Glutamatergic neuron (in vitro differentiated cells): ENCODE measurements around the gene ERCC2. TPM values are rescaled to one million over a fixed set of nuclear protein-coding genes. Genes with fewer than 3 reads are reported as not detected.

Experiments used
- DNase-seq: peaks from one replicate; pipeline ENCODE4 v3.0.0; 2022
- H3K27ac Mint-ChIP-seq: one replicate; pipeline ENCODE4 v1.8.0; 2020; ENCODE audit warnings: mild to moderate bottlenecking, mixed read lengths, inconsistent platforms; ENCODE audit not compliant: unreplicated experiment
- H3K27me3 Mint-ChIP-seq: one replicate; pipeline ENCODE4 v1.8.0; 2020; ENCODE audit warnings: mild to moderate bottlenecking, moderate library complexity, mixed read lengths, inconsistent platforms; ENCODE audit not compliant: unreplicated experiment
- H3K36me3 Mint-ChIP-seq: one replicate; pipeline ENCODE4 v1.8.0; 2020; ENCODE audit warnings: mild to moderate bottlenecking, mixed read lengths, inconsistent platforms; ENCODE audit not compliant: unreplicated experiment
- H3K4me1 Mint-ChIP-seq: one replicate; pipeline ENCODE4 v1.8.0; 2020; ENCODE audit warnings: mild to moderate bottlenecking, low read depth, mixed read lengths, inconsistent platforms; ENCODE audit not compliant: unreplicated experiment
- H3K4me3 Mint-ChIP-seq: one replicate; pipeline ENCODE4 v1.8.0; 2020; ENCODE audit warnings: mild to moderate bottlenecking, mixed read lengths, inconsistent platforms; ENCODE audit not compliant: unreplicated experiment
- H3K9me3 Mint-ChIP-seq: one replicate; pipeline ENCODE4 v1.8.0; 2020; ENCODE audit warnings: mild to moderate bottlenecking, moderate library complexity, mixed read lengths, inconsistent platforms; ENCODE audit not compliant: unreplicated experiment
- total RNA-seq: library from RNA; stranded (reverse); fragmentation: NEBNext Ultra II Directional; extraction: Animal tissue kit (Norgen Biotek cat#: 25700); gene quantifications from one replicate; pipeline ENCODE4 v1.2.1, GENCODE V29; 2021; ENCODE audit not compliant: unreplicated experiment
- TF ChIP-seq, protein P1 (sequence below): fragments of 200-600 bp; sonication (generic); IDR thresholded peaks from one replicate; pipeline ENCODE4 v1.5.0; 2021; ENCODE audit not compliant: partially characterized antibody, unreplicated experiment

ERCC2 gene
- total RNA-seq, 1 donor from 2014 or later = 52.9 TPM

GRCh38 chr19:45355402-45355801 lies 15.0 kb downstream of the ERCC2 start:
- TF ChIP-seq, protein P1, sequence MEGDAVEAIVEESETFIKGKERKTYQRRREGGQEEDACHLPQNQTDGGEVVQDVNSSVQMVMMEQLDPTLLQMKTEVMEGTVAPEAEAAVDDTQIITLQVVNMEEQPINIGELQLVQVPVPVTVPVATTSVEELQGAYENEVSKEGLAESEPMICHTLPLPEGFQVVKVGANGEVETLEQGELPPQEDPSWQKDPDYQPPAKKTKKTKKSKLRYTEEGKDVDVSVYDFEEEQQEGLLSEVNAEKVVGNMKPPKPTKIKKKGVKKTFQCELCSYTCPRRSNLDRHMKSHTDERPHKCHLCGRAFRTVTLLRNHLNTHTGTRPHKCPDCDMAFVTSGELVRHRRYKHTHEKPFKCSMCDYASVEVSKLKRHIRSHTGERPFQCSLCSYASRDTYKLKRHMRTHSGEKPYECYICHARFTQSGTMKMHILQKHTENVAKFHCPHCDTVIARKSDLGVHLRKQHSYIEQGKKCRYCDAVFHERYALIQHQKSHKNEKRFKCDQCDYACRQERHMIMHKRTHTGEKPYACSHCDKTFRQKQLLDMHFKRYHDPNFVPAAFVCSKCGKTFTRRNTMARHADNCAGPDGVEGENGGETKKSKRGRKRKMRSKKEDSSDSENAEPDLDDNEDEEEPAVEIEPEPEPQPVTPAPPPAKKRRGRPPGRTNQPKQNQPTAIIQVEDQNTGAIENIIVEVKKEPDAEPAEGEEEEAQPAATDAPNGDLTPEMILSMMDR = no peak
- Mint-ChIP-seq H3K27me3 (peaks cover 3% of the 10 kb centered on the region), H3K27ac (no peak overlapping the region), H3K4me1 (no peaks in the 10 kb centered on the region), H3K4me3 (no peak overlapping the region), H3K9me3 (peaks cover 4% of the 10 kb centered on the region), H3K36me3 (peaks cover 5% of the 10 kb centered on the region)
- DNase-seq = no peak

GRCh38 chr19:45354241-45354842 lies 16.0 kb downstream of the ERCC2 start:
- peaks cover 4% of the 10 kb centered on the region for H3K9me3 Mint-ChIP-seq
- no peaks in the 10 kb centered on the region for H3K4me1 Mint-ChIP-seq
- TF ChIP-seq, protein P1 = no peak
- H3K4me3 Mint-ChIP-seq = no peak overlapping the region
- peaks cover 5% of the 10 kb centered on the region for H3K36me3 Mint-ChIP-seq
- DNase-seq = no peak
- H3K27ac Mint-ChIP-seq = no peak overlapping the region
- peaks cover 3% of the 10 kb centered on the region for H3K27me3 Mint-ChIP-seq

GRCh38 chr19:45352914-45353796 lies 17.2 kb downstream of the ERCC2 start:
- Mint-ChIP-seq H3K4me1 (no peaks in the 10 kb centered on the region), H3K27ac (no peak overlapping the region), H3K27me3 (peaks cover 6% of the 10 kb centered on the region), H3K4me3 (no peak overlapping the region), H3K36me3 (peaks cover 5% of the 10 kb centered on the region), H3K9me3 (peaks cover 4% of the 10 kb centered on the region)
- no peak for DNase-seq
- TF ChIP-seq, protein P1 = no peak

DNA sequence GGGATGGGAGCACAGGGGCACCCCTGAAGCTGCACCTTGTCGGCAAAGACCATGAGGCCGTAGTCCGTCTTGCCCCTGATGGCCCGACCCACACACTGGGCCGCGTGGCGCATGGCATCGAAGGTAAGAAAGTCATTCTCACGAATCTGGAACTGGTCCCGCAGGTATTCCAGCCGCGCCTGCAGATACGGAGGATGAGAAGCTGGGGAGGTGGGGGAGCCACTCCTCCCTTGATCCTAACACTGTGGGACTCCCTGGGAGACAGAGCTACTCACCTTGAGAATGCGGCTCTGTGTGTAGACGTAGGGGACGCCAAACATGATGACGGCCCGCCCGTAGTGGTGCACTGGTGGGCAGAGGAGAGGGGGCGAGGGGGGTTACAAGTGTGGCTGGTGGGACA lies 17.9 kb downstream of the ERCC2 start:
- no peak overlapping the region for H3K4me3 Mint-ChIP-seq
- no peaks in the 10 kb centered on the region for H3K4me1 Mint-ChIP-seq
- peaks cover 5% of the 10 kb centered on the region for H3K36me3 Mint-ChIP-seq
- H3K27me3 Mint-ChIP-seq = peaks cover 6% of the 10 kb centered on the region
- DNase-seq = no peak
- no peak overlapping the region for H3K27ac Mint-ChIP-seq
- TF ChIP-seq, protein P1 = no peak
- peaks cover 5% of the 10 kb centered on the region for H3K9me3 Mint-ChIP-seq

DNA sequence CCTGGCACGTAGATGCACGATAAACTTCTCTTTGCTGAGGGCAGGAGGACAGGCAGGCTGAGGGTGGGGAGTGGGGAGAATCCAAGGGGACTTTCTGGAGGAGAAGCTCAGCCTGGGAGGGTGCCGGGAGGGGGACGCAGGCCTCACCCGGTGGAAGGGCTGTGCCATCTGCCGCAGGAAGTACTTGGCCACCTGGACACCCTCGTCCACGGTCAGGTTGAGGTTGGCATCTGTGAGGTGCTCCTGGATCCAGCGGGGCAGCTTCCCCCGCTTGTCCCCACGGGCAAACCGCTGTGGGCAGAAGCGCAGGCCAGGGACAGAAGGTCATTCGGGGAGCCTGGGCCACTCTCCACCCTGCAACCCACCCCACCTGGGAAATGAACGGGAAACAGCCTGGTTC lies 18.3 kb downstream of the ERCC2 start:
- H3K4me1 Mint-ChIP-seq = no peaks in the 10 kb centered on the region
- peaks cover 5% of the 10 kb centered on the region for H3K9me3 Mint-ChIP-seq
- peaks cover 5% of the 10 kb centered on the region for H3K36me3 Mint-ChIP-seq
- H3K27ac Mint-ChIP-seq = no peak overlapping the region
- no peak overlapping the region for H3K4me3 Mint-ChIP-seq
- no peak for DNase-seq
- peaks cover 6% of the 10 kb centered on the region for H3K27me3 Mint-ChIP-seq
- TF ChIP-seq, protein P1 = no peak
